ENCODE results near the gene GPR156. TPM values are rescaled to one million over a fixed set of nuclear protein-coding genes. Genes with fewer than 3 reads are reported as not detected.
A peak's percentile ranks its signal among the peaks of the same experiment; 100 is the strongest.

The GPR156 gene
- total RNA-seq, 1 experiment from 2014 or later: 0.61 TPM

- Histone ChIP-seq H3K4me3 (no peak overlapping the region), H3K36me3 (no peaks in the 10 kb centered on the region), H3K27me3 (replicated peaks) (no peaks in the 10 kb centered on the region), H3K4me1 (replicated peaks) (no peaks in the 10 kb centered on the region), H3K9me3 (replicated peaks) (no peaks in the 10 kb centered on the region), H3K27ac (no peak overlapping the region; the same call in 1 of the 2 replicates)
- no peak for DNase-seq (ENCODE audit: low read depth in 1 of 2, low spot score in 2 of 2)
These were observed 84.4 kb downstream of the GPR156 start for GRCh38 chr3:120200493-120201235.

- DNase-seq (ENCODE audit: low read depth in 1 of 2, low spot score in 2 of 2): peak in 1 of 2 experiments; percentile 29
- Histone ChIP-seq H3K9me3 (replicated peaks) (no peaks in the 10 kb centered on the region), H3K27me3 (replicated peaks) (no peaks in the 10 kb centered on the region), H3K4me1 (replicated peaks) (no peaks in the 10 kb centered on the region), H3K36me3 (no peaks in the 10 kb centered on the region), H3K4me3 (no peak overlapping the region), H3K27ac (no peak overlapping the region)
These were observed 86.6 kb downstream of the GPR156 start for GRCh38 chr3:120198305-120198878.

DNA sequence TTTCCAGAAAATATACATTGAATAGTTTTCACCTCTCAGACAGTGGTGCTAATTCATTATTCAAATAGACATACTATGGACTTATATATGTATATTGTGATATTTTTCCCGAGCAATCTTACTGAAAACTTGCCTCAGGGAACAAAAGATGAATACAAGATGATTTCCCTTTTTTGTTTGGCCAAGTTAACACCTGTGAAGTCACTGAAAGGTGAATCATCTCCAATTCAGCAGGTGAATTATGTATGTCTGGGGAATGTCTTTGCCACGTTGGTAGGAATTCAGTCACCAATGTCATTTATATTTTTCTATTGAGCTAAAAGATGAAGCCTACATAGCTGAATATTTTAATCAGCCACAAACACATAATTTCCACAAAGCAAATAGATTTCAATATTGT lies 88.2 kb downstream of the GPR156 start:
- no peak for DNase-seq (ENCODE audit: low read depth in 1 of 2, low spot score in 2 of 2)
- H3K4me3 ChIP-seq: no peak overlapping the region
- no peaks in the 10 kb centered on the region for H3K27me3 ChIP-seq (replicated peaks)
- H3K36me3 ChIP-seq: no peaks in the 10 kb centered on the region
- H3K27ac ChIP-seq: no peak overlapping the region
- H3K4me1 ChIP-seq (replicated peaks): no peaks in the 10 kb centered on the region
- H3K9me3 ChIP-seq (replicated peaks): no peaks in the 10 kb centered on the region

DNA sequence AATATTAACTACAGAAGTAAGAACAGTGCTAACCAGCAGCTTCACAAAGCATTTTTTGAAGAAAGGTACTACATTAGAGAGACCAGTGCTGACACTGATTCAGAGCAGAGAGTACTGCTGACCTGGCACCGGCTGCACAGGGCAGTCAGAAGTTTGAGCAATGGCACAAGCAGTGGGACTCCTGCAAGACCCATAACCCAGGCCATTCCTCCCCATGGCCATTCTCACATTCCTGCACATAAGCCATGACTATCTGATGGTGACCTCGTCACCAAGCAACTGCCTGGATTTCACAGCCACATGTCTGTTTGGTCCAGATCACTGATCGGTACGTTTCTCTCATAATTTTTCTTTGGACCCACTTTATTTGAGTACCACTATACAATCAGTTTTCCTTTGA lies 88.7 kb downstream of the GPR156 start:
- no peaks in the 10 kb centered on the region for H3K4me1 ChIP-seq (replicated peaks)
- no peak overlapping the region for H3K4me3 ChIP-seq
- H3K27ac ChIP-seq: no peak overlapping the region
- no peaks in the 10 kb centered on the region for H3K9me3 ChIP-seq (replicated peaks)
- no peaks in the 10 kb centered on the region for H3K27me3 ChIP-seq (replicated peaks)
- DNase-seq (ENCODE audit: low read depth in 1 of 2, low spot score in 2 of 2): no peak
- no peaks in the 10 kb centered on the region for H3K36me3 ChIP-seq

GRCh38 chr3:120193554-120193953 lies 91.5 kb downstream of the GPR156 start:
- Histone ChIP-seq H3K27ac (no peak overlapping the region), H3K36me3 (no peaks in the 10 kb centered on the region), H3K9me3 (replicated peaks) (no peaks in the 10 kb centered on the region), H3K4me1 (replicated peaks) (no peaks in the 10 kb centered on the region), H3K27me3 (replicated peaks) (no peaks in the 10 kb centered on the region), H3K4me3 (no peak overlapping the region)
- DNase-seq (ENCODE audit: low read depth in 1 of 2, low spot score in 2 of 2): no peak

GRCh38 chr3:120192579-120192978 lies 92.4 kb downstream of the GPR156 start:
- DNase-seq (ENCODE audit: low read depth in 1 of 2, low spot score in 2 of 2): no peak
- Histone ChIP-seq H3K36me3 (no peaks in the 10 kb centered on the region), H3K27ac (no peak overlapping the region), H3K9me3 (replicated peaks) (no peaks in the 10 kb centered on the region), H3K27me3 (replicated peaks) (no peaks in the 10 kb centered on the region), H3K4me1 (replicated peaks) (no peaks in the 10 kb centered on the region), H3K4me3 (no peak overlapping the region)

DNA sequence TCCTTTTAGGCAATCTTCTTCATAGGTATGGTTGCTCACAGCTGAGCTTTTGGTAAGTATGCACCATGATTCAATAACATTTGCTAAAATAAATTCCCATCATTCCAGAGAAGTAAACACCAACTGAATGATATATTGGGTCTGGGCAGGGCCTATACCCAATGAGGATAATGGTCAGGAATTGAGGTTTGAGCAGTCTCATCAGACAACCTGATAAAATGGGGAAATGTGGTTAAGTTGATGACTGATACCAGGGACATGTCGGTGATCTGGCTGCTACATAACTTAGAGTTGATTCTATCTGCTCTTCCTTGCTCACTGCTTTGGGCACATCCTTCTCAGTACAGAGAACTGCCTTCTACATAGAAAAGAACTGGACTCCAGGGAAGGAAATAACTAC lies 92.9 kb downstream of the GPR156 start:
- Histone ChIP-seq H3K27me3 (replicated peaks) (no peaks in the 10 kb centered on the region), H3K27ac (no peak overlapping the region), H3K36me3 (no peaks in the 10 kb centered on the region), H3K4me1 (replicated peaks) (no peaks in the 10 kb centered on the region), H3K4me3 (no peak overlapping the region), H3K9me3 (replicated peaks) (no peaks in the 10 kb centered on the region)
- no peak for DNase-seq (ENCODE audit: low read depth in 1 of 2, low spot score in 2 of 2)

DNA sequence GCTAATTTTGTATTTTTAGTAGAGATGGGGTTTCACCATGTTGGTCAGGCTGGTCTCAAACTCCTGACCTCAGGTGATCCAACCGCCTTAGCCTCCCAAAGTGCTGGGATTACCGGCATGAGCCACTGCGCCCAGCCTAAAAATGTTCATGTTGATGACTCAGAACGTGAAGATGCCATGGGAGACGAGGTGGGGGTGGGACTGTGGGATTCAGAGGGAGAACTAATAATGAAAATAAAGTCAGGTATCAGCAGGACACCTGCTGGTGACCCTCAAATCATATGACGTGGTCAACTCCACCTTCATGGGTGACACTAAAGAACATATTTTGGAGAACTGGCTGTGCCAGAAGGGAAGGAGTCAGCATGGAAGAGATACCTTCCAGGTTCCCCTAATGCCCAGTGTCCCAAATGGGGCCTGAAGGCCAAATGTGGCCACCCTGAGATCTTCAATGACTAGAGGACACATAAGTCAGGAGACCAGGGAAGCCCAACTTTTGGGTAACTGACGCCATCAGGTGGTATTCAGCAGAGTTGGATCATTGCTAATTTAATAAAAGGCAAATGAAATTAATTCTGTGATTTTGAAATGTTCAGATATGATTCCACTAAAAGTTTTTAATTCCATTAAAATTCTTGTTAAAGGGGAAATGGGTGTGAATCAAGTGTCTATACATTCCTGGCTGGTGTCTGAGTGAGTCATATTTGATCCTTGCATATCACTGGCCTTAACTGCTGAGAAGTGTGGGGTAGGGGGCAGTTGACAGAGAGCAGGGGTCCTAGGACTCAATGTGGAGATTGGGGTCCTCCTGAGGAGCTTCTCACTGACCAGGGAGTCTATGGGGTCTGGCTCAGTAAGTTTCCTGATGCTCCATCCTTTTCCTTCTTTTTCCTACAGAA lies 102.2 kb downstream of the GPR156 start:
- Histone ChIP-seq H3K4me1 (replicated peaks) (peaks cover 11% of the 10 kb centered on the region), H3K27me3 (replicated peaks) (no peaks in the 10 kb centered on the region), H3K4me3 (no peak overlapping the region), H3K36me3 (no peaks in the 10 kb centered on the region), H3K27ac (no peak overlapping the region), H3K9me3 (replicated peaks) (no peaks in the 10 kb centered on the region)
- peak in 1 of 2 experiments; percentile 34 for DNase-seq (ENCODE audit: low read depth in 1 of 2, low spot score in 2 of 2)

DNA sequence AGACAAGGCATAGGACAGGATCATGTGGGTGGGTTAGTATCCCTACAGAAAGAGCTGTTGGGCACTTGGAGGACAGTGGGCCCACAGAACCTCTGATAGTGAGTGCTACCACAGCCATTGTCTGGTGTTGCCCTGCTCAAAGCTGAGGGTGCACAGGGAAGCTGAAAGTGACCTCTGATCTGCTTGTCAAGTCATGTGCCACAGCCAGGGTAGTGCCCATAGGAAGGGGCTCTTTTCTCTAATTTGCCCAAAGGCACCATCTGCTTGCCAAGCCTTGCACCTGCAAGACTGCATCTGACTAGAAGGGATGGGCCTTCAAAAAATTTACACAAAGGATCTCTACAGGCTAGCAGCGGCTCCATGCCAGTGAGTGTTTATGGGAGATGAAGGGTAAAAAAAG lies 103.4 kb downstream of the GPR156 start:
- Histone ChIP-seq H3K27me3 (replicated peaks) (no peaks in the 10 kb centered on the region), H3K4me3 (no peak overlapping the region), H3K4me1 (replicated peaks) (peaks cover 24% of the 10 kb centered on the region), H3K27ac (no peak overlapping the region), H3K9me3 (replicated peaks) (no peaks in the 10 kb centered on the region), H3K36me3 (no peaks in the 10 kb centered on the region)
- no peak for DNase-seq (ENCODE audit: low read depth in 1 of 2, low spot score in 2 of 2)

GRCh38 chr3:120180731-120181412 lies 104.2 kb downstream of the GPR156 start:
- Histone ChIP-seq H3K9me3 (replicated peaks) (no peaks in the 10 kb centered on the region), H3K27ac (no peak overlapping the region), H3K27me3 (replicated peaks) (no peaks in the 10 kb centered on the region), H3K4me1 (replicated peaks) (peaks cover 30% of the 10 kb centered on the region), H3K4me3 (no peak overlapping the region), H3K36me3 (no peaks in the 10 kb centered on the region)
- DNase-seq (ENCODE audit: low read depth in 1 of 2, low spot score in 2 of 2): no peak

DNA sequence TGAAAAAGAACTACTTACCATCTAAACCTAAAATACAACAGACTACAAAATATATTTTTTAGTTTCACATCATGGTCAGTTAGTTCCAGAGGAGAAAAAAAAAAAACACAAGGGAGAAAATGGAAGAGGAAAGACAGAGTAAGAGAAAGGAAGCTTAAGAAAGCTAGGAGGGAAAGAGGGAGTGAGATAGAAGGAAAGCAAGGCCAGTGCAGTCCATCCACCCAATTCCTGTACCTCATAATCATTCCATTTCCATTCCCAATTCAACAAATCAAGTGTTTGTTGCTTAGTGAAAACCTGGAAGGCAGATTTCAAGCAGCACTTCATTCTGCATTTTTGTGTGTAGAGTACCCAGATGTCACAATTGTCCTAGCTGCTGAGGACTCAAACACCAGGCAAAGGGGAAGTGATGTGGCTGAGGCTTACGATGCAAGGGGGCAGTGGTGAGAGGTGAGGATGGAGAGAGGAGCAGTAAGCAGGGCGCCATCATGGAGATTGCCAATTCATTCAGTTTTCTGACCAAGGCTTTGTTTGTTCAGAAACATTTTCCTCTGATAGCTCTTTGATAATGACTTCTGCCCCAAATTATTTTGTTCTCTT lies 107.2 kb downstream of the GPR156 start:
- Histone ChIP-seq H3K9me3 (replicated peaks) (no peaks in the 10 kb centered on the region), H3K4me1 (replicated peaks) (peaks cover 45% of the 10 kb centered on the region), H3K36me3 (no peaks in the 10 kb centered on the region), H3K4me3 (no peak overlapping the region; the same call in 1 of the 2 replicates), H3K27ac (peak overlapping the region; percentile 87), H3K27me3 (replicated peaks) (no peaks in the 10 kb centered on the region)
- DNase-seq (ENCODE audit: low read depth in 1 of 2, low spot score in 2 of 2): no peak

DNA sequence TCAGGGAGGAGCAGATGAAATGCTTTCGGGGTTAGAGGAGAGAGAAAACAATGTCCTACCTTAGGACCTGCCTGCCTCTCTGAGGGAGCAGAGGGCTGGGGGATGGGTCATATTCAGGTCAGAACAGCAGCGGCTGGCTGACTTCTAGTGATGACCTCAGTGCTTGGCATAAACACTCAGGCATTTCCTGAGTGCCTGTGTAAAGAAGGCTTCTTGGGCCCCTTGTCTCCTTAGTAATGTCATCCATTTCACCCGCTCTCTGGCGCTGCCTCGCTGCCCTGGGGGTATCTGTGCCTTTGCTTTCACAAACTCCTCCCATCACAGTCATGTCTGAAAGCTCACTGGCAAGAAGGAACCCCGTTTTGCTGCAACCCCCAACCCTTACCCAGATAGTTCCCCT lies 107.9 kb downstream of the GPR156 start:
- peak; percentile 86 to 87 for DNase-seq (ENCODE audit: low read depth in 1 of 2, low spot score in 2 of 2)
- Histone ChIP-seq H3K4me1 (replicated peaks) (peaks cover 43% of the 10 kb centered on the region), H3K27ac (peak overlapping the region; percentile 87), H3K4me3 (no peak overlapping the region; the same call in 1 of the 2 replicates), H3K36me3 (no peaks in the 10 kb centered on the region), H3K9me3 (replicated peaks) (no peaks in the 10 kb centered on the region), H3K27me3 (replicated peaks) (no peaks in the 10 kb centered on the region)

GRCh38 chr3:120174811-120175539 lies 110.0 kb downstream of the GPR156 start:
- H3K4me1 ChIP-seq (replicated peaks): peaks cover 54% of the 10 kb centered on the region
- no peaks in the 10 kb centered on the region for H3K9me3 ChIP-seq (replicated peaks)
- H3K27me3 ChIP-seq (replicated peaks): no peaks in the 10 kb centered on the region
- no peak overlapping the region for H3K4me3 ChIP-seq
- DNase-seq (ENCODE audit: low read depth in 1 of 2, low spot score in 2 of 2): no peak
- H3K36me3 ChIP-seq: no peaks in the 10 kb centered on the region
- no peak overlapping the region for H3K27ac ChIP-seq

Data from SJSA1 (cell line).